H1 (cell line): ENCODE results near the gene CLDN34. TPM values are rescaled to one million over a fixed set of nuclear protein-coding genes. Genes with fewer than 3 reads are reported as not detected.

Experiments
- CTCF ChIA-PET: fragments of 300-600 bp; sonication (Branson Sonifier 250); formaldehyde crosslinking; loops from one replicate; lab custom pipeline; 2021; ENCODE audit not compliant: partially characterized antibody; lab: Charles Lee
- POLR2A ChIA-PET: fragments of 300-600 bp; sonication (Branson Sonifier 250); formaldehyde crosslinking; loops from one replicate; lab custom pipeline; 2021; ENCODE audit warnings: inconsistent platforms; ENCODE audit not compliant: partially characterized antibody; lab: Charles Lee
- DNase-seq, 2 experiments: peaks; one replicate each; pipeline versions ENCODE4 v3.0.0 to v3.0.0-alpha.2; 2010 to 2022; ENCODE audit warnings: low spot score in 2 of 2, low read depth in 1 of 2, mixed read lengths in 1 of 2
- FAIRE-seq: peaks from 2 replicates; lab custom pipeline; 2011; peaks lifted over from hg19 to GRCh38; lab: Jason Lieb, UNC
- H2AFZ ChIP-seq: 2 replicates; pipeline ENCODE4 v1.8.1; 2012; ENCODE audit warnings: low read length, inconsistent platforms
- H2AK5ac ChIP-seq: 2 replicates; pipeline ENCODE4 v1.6.1; 2013; ENCODE audit warnings: low read depth, low read length
- H2BK120ac ChIP-seq: replicated peaks from 2 replicates; pipeline ENCODE3; 2013; ENCODE audit warnings: low read depth, low read length, inconsistent platforms
- H2BK12ac ChIP-seq: 2 replicates; pipeline ENCODE4 v1.6.1; 2013; ENCODE audit warnings: low read depth, low read length
- H2BK15ac ChIP-seq: 2 replicates; pipeline ENCODE4 v1.6.1; 2013; ENCODE audit warnings: low read length
- H2BK20ac ChIP-seq: 2 replicates; pipeline ENCODE4 v1.6.1; 2013; ENCODE audit warnings: low read length
- H2BK5ac ChIP-seq: 2 replicates; pipeline ENCODE4 v1.6.1; 2013; ENCODE audit warnings: low read depth, low read length
- H3K14ac ChIP-seq: 2 replicates; pipeline ENCODE4 v1.6.1; 2013; ENCODE audit warnings: inconsistent platforms; ENCODE audit not compliant: insufficient read length
- H3K18ac ChIP-seq: 2 replicates; pipeline ENCODE4 v1.6.1; 2013; ENCODE audit warnings: low read length; ENCODE audit errors: extremely low read depth
- H3K23ac ChIP-seq: 2 replicates; pipeline ENCODE4 v1.6.1; 2013; ENCODE audit warnings: inconsistent platforms; ENCODE audit not compliant: insufficient read length
- H3K23me2 ChIP-seq: 2 replicates; pipeline ENCODE4 v1.6.1; 2013; ENCODE audit warnings: low read depth, low read length
- H3K27ac ChIP-seq: 2 replicates; pipeline ENCODE4 v1.6.1; 2011; ENCODE audit warnings: low read depth, low read length, inconsistent platforms
- H3K27me3 ChIP-seq, 4 experiments: replicated peaks in 1 of 4; 1 replicate in 1 of 4; 2 replicates in 3 of 4; pipeline versions ENCODE4 v1.6.1 to v1.8.1; 2011 to 2013; ENCODE audit warnings: low read length in 3 of 4, mild to moderate bottlenecking in 3 of 4, inconsistent platforms in 2 of 4, mixed read lengths in 2 of 4, moderate library complexity in 1 of 4; ENCODE audit not compliant: control insufficient read depth in 3 of 4, insufficient read depth in 3 of 4; ENCODE audit errors: extremely low read depth in 1 of 4
- H3K36me3 ChIP-seq, 4 experiments: 2 replicates each; pipeline versions ENCODE4 v1.6.1 to v1.8.1; 2011 to 2013; ENCODE audit warnings: mild to moderate bottlenecking in 4 of 4, low read length in 3 of 4, moderate library complexity in 2 of 4, control low read depth in 1 of 4, inconsistent platforms in 1 of 4; ENCODE audit not compliant: insufficient read depth in 4 of 4, control insufficient read depth in 2 of 4
- H3K4ac ChIP-seq: replicated peaks from 2 replicates; pipeline ENCODE3; 2013; ENCODE audit warnings: low read length, low read depth, mixed read lengths, inconsistent platforms; ENCODE audit not compliant: insufficient read length
- H3K4me1 ChIP-seq, 4 experiments: replicated peaks in 1 of 4; 1 replicate in 1 of 4; 2 replicates in 3 of 4; pipeline versions ENCODE4 v1.6.1 to v1.8.1; 2011 to 2013; ENCODE audit warnings: low read length in 3 of 4, inconsistent platforms in 2 of 4, mixed read lengths in 1 of 4; ENCODE audit not compliant: insufficient read depth in 4 of 4, control insufficient read depth in 3 of 4
- H3K4me2 ChIP-seq, 2 experiments: 2 replicates each; pipeline versions ENCODE4 v1.6.1 to v1.8.1; 2011 to 2013; ENCODE audit warnings: low read depth in 2 of 2, low read length in 2 of 2, control low read depth in 1 of 2, inconsistent platforms in 1 of 2, mild to moderate bottlenecking in 1 of 2; ENCODE audit not compliant: insufficient read depth in 1 of 2
- H3K4me3 ChIP-seq, 4 experiments: fragments of 200-600, 300-600 bp in 1 of 4; sonication (generic), shearing (Covaris generic), sonication (Bioruptor Twin) in 1 of 4; 2 replicates each; pipeline versions ENCODE4 v1.5.1 to v1.8.1; 2011 to 2016; ENCODE audit warnings: low read length in 4 of 4, low read depth in 3 of 4, control low read depth in 2 of 4, inconsistent platforms in 2 of 4, mild to moderate bottlenecking in 2 of 4, mixed read lengths in 1 of 4, moderate library complexity in 1 of 4; ENCODE audit not compliant: insufficient read depth in 2 of 4; ENCODE audit errors: extremely low read depth in 1 of 4
- H3K56ac ChIP-seq: replicated peaks from 2 replicates; pipeline ENCODE3; 2013; ENCODE audit warnings: low read depth, mild to moderate bottlenecking, mixed read lengths, low read length, inconsistent platforms; ENCODE audit not compliant: insufficient read length
- H3K79me1 ChIP-seq: 2 replicates; pipeline ENCODE4 v1.6.1; 2013; ENCODE audit warnings: low read depth, low read length, control low read depth
- H3K79me2 ChIP-seq, 2 experiments: 2 replicates each; pipeline versions ENCODE4 v1.6.1 to v1.8.1; 2012 to 2013; ENCODE audit warnings: low read length in 2 of 2, mild to moderate bottlenecking in 2 of 2, inconsistent platforms in 1 of 2; ENCODE audit not compliant: insufficient read depth in 2 of 2, control insufficient read depth in 1 of 2
- H3K9ac ChIP-seq, 4 experiments: replicated peaks in 1 of 4; 1 replicate in 1 of 4; 2 replicates in 3 of 4; pipeline versions ENCODE4 v1.6.1 to v1.8.1; 2011 to 2013; ENCODE audit warnings: low read depth in 3 of 4, low read length in 3 of 4, control low read depth in 2 of 4, mild to moderate bottlenecking in 2 of 4, moderate library complexity in 2 of 4, inconsistent platforms in 1 of 4; ENCODE audit errors: extremely low read depth in 1 of 4
- H3K9me3 ChIP-seq, 2 experiments: 2 replicates each; pipeline versions ENCODE4 v1.6.1 to v1.8.1; 2012 to 2013; ENCODE audit warnings: mild to moderate bottlenecking in 2 of 2, moderate library complexity in 2 of 2, control low read depth in 1 of 2, inconsistent platforms in 1 of 2, low read depth in 1 of 2, low read length in 1 of 2, mixed read lengths in 1 of 2; ENCODE audit not compliant: insufficient read depth in 2 of 2
- H4K20me1 ChIP-seq, 2 experiments: replicated peaks in 1 of 2; 2 replicates each; pipeline versions ENCODE3 to v1.8.1; 2011 to 2013; ENCODE audit warnings: inconsistent platforms in 2 of 2, low read length in 2 of 2, mild to moderate bottlenecking in 1 of 2; ENCODE audit not compliant: insufficient read depth in 2 of 2, control insufficient read depth in 1 of 2
- H4K5ac ChIP-seq: 2 replicates; pipeline ENCODE4 v1.6.1; 2013; ENCODE audit warnings: low read length, low read depth, mixed read lengths, inconsistent platforms; ENCODE audit not compliant: insufficient read length
- H4K8ac ChIP-seq: 2 replicates; pipeline ENCODE4 v1.8.0; 2013; ENCODE audit warnings: mild to moderate bottlenecking, moderate library complexity, low read length, inconsistent platforms; ENCODE audit not compliant: insufficient read depth; ENCODE audit errors: extremely low read depth
- H4K91ac ChIP-seq: replicated peaks from 2 replicates; pipeline ENCODE3; 2013; ENCODE audit warnings: low read length, mixed read lengths, inconsistent platforms; ENCODE audit not compliant: insufficient read length
- ATF3 ChIP-seq: IDR thresholded peaks from 2 replicates; pipeline ENCODE4 v1.6.1; 2011; ENCODE audit warnings: low read depth, mild to moderate bottlenecking, low read length; ENCODE audit not compliant: insufficient read depth
- CBX8 ChIP-seq: fragments of 300-800, 300-1000 bp; sonication (generic); IDR thresholded peaks from 2 replicates; pipeline ENCODE4 v1.7.1; 2016; ENCODE audit warnings: low read depth, low read length, borderline replicate concordance
- GABPA ChIP-seq: IDR thresholded peaks from 2 replicates; pipeline ENCODE4 v1.6.1; 2011; ENCODE audit warnings: mild to moderate bottlenecking, low read length, moderate library complexity, borderline replicate concordance; ENCODE audit not compliant: insufficient read depth
- HDAC2 ChIP-seq, 2 experiments: fragments of 300-600 bp in 1 of 2; sonication (generic) in 1 of 2; IDR thresholded peaks; 2 replicates each; pipeline ENCODE4 v1.6.1; 2011 to 2012; ENCODE audit warnings: low read depth in 2 of 2, low read length in 2 of 2, mild to moderate bottlenecking in 2 of 2, moderate library complexity in 2 of 2, borderline replicate concordance in 1 of 2, inconsistent platforms in 1 of 2
- KDM1A ChIP-seq: fragments of 200-600, 300-600 bp; sonication (generic); IDR thresholded peaks from 2 replicates; pipeline ENCODE4 v1.7.1; 2016; ENCODE audit warnings: mild to moderate bottlenecking, low read length, borderline replicate concordance
- SAP30 ChIP-seq: fragments of 300-600 bp; sonication (generic); IDR thresholded peaks from 2 replicates; pipeline ENCODE4 v1.7.1; 2012; ENCODE audit warnings: low read length, moderate library complexity, mild to moderate bottlenecking, inconsistent platforms; ENCODE audit not compliant: insufficient read depth, insufficient replicate concordance
- TBP ChIP-seq: IDR thresholded peaks from 2 replicates; pipeline ENCODE4 v1.6.1; 2011; ENCODE audit warnings: low read depth, low read length, improper control_type of control experiment
- TCF12 ChIP-seq: IDR thresholded peaks from 2 replicates; pipeline ENCODE4 v1.6.1; 2011; ENCODE audit warnings: low read depth, mild to moderate bottlenecking, low read length
- WGBS, 2 experiments: shearing (Covaris generic) in 1 of 2; methylation state at CpG; one replicate each; pipeline versions ENCODE4 v1.1.6 to v1.1.7; 2013 to 2015; ENCODE audit warnings: low lambda C conversion rate in 2 of 2, mixed read lengths in 2 of 2, inconsistent platforms in 1 of 2, low coverage in 1 of 2, missing lambda C conversion rate in 1 of 2; ENCODE audit not compliant: insufficient replicate concordance in 2 of 2, insufficient coverage in 1 of 2, insufficient read length in 1 of 2; ENCODE audit errors: extremely low coverage in 1 of 2, missing lambda C conversion rate in 1 of 2; 5-methylcytosine and 5-hydroxymethylcytosine counted together
- polyA plus RNA-seq, 7 experiments: library from polyadenylated mRNA; depleted of rRNA in 3 of 7; stranded (reverse) in 5 of 7; unstranded in 2 of 7; fragments of >200 nt in 5 of 7; fragments of 200-250 nt in 2 of 7; gene quantifications; 1 replicate in 5 of 7; 2 replicates in 1 of 7; 4 replicates in 1 of 7; pipeline versions ENCODE4 v1.2.1 to v1.2.3, GENCODE V29; 2011 to 2013; ENCODE audit warnings: missing spikeins in 2 of 7, mixed read lengths in 2 of 7
- total RNA-seq: library from RNA; stranded (reverse); fragmentation: NEBNext Ultra II Directional; extraction: Animal tissue kit (Norgen Biotek cat#: 25700); gene quantifications from 2 replicates; pipeline ENCODE4 v1.2.1, GENCODE V29; 2021

CLDN34 gene
- total and polyA plus RNA-seq, 2 of the 8 experiments (the other 6 are each of a cell fraction or from before 2014, with no cell fraction given), result 0.26 to 0.50 TPM

GRCh38 chrX:9992061-9992460, 24.9 kb downstream of the CLDN34 start:
- Histone ChIP-seq H3K23me2 (no peaks in the 10 kb centered on the region), H2AFZ (no peak overlapping the region), H2BK12ac (no peak overlapping the region), H3K79me2 (no peaks in the 10 kb centered on the region), H3K56ac (no peak overlapping the region), H3K4ac (no peak overlapping the region), H4K8ac (no peak overlapping the region), H3K4me1 (no peaks in the 10 kb centered on the region), H2BK120ac (no peak overlapping the region), H3K9me3 (peaks cover 0 to 7% of the 10 kb centered on the region in 2 experiments; a peak in 1 of 4 replicates), H3K4me2 (no peak overlapping the region), H4K20me1 (no peaks in the 10 kb centered on the region), H4K91ac (no peak overlapping the region), H2BK15ac (no peak overlapping the region), H3K9ac (no peak overlapping the region), H3K27me3 (no peaks in the 10 kb centered on the region), H2BK20ac (no peak overlapping the region), H3K18ac (no peak overlapping the region), H3K4me3 (no peak overlapping the region), H2AK5ac (no peak overlapping the region), H2BK5ac (no peak overlapping the region), H4K5ac (no peak overlapping the region), H3K23ac (no peak overlapping the region), H3K36me3 (no peaks in the 10 kb centered on the region), H3K79me1 (no peaks in the 10 kb centered on the region), H3K27ac (no peak overlapping the region), H3K14ac (no peak overlapping the region)
- 96% methylated on average over 20 of the region's 28 CpGs; no CpG with 5 or more reads in 1 of the 2 experiments for WGBS, 2 experiments
- FAIRE-seq, result no peak
- no peak for DNase-seq
- POLR2A ChIA-PET, result no interaction called here
- CTCF ChIA-PET, result interaction anchor here (1.0 to 3.4 kb wide), 5 partner anchors 9 to 127 kb away, joined by 3 to 30 read pairs (median 3); no protein-coding TSS in a partner anchor
- TF ChIP-seq KDM1A (no peak), HDAC2 (IDR thresholded peaks at IDR 0.05; ENCODE audit: borderline replicate concordance in 1 of 2, low read depth in 2 of 2, low read length in 2 of 2) (no peak), TBP (no peak), CBX8 (no peak), ATF3 (no peak), SAP30 (no peak), TCF12 (no peak), GABPA (no peak)
